ENCODE results near the gene SYT1.

The SYT1 gene

GRCh38 chr12:79300199-79300568 lies 435.6 kb downstream of the SYT1 start:
- no peak overlapping the region for H3K27ac ChIP-seq (ENCODE audit: extremely low read depth, low read depth, low read length)
- ChIA-PET POLR2A (no interaction called here), CTCF (no interaction called here)
- H3K4me3 ChIP-seq (ENCODE audit: low read depth, low read length), result no peak overlapping the region
- no peaks in the 10 kb centered on the region for H3K9me3 ChIP-seq (ENCODE audit: control insufficient read depth, insufficient read depth, low read depth, low read length)
- no peaks in the 10 kb centered on the region for H3K4me1 ChIP-seq (ENCODE audit: control insufficient read depth, insufficient read depth, low read length)
- peaks cover 0 to 2% of the 10 kb centered on the region in 2 experiments; a peak in 1 of 3 replicates for H3K36me3 ChIP-seq (ENCODE audit: control insufficient read depth in 2 of 2, insufficient read depth in 1 of 2, low read length in 2 of 2)
- TF ChIP-seq ZNF571 (tag by site-specific recombination; IDR thresholded peaks at IDR 0.05) (no peak), ZNF157 (tag by site-specific recombination; IDR thresholded peaks at IDR 0.05) (no peak), SCRT2 (tag by site-specific recombination; IDR thresholded peaks at IDR 0.05) (no peak), ZNF37A (tag by site-specific recombination; IDR thresholded peaks at IDR 0.05) (no peak), ZNF610 (tag by site-specific recombination; IDR thresholded peaks at IDR 0.05; ENCODE audit: borderline replicate concordance) (no peak), SETDB1 (IDR thresholded peaks at IDR 0.05; ENCODE audit: insufficient read length, low read length) (no peak), ZNF184 (tag by site-specific recombination; IDR thresholded peaks at IDR 0.05) (no peak), ZNF473 (tag by site-specific recombination; IDR thresholded peaks at IDR 0.05) (no peak), KLF16 (tag by site-specific recombination; IDR thresholded peaks at IDR 0.05) (no peak), ZBTB8A (tag by site-specific recombination; IDR thresholded peaks at IDR 0.05) (no peak)

DNA sequence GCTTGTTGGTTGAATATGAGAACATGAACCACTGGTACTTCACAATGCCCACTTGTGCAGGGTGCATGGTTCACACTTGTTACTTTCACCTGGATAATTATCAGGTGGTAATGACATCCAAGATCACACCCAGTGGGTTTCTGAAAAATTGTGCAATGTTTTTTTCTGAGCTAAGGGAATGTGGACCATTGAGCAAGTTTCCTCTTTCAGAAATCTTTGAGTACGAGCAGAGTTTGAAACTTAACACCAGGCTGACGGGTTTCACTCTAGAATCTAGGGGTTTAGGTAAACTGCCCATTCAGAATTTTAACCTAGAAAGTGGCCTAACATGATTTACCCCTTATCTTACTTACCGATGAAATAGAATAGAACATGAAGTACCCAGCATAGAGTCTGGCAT lies 436.6 kb downstream of the SYT1 start:
- no peak for TF ChIP-seq ZNF350 (tag by site-specific recombination; IDR thresholded peaks at IDR 0.05)
- TF ChIP-seq SCRT2 (tag by site-specific recombination; IDR thresholded peaks at IDR 0.05), result no peak
- no peak for TF ChIP-seq ZNF544 (tag by site-specific recombination; IDR thresholded peaks at IDR 0.05)
- no peak for TF ChIP-seq ZNF664 (tag by site-specific recombination; IDR thresholded peaks at IDR 0.05)
- TF ChIP-seq SETDB1 (IDR thresholded peaks at IDR 0.05; ENCODE audit: insufficient read length, low read length), result no peak
- TF ChIP-seq ZSCAN5A (tag by site-specific recombination; IDR thresholded peaks at IDR 0.05), result no peak
- no peak for TF ChIP-seq KLF8 (tag by site-specific recombination; IDR thresholded peaks at IDR 0.05)
- TF ChIP-seq ZXDB (tag by site-specific recombination; IDR thresholded peaks at IDR 0.05), result no peak
- no peak for TF ChIP-seq ZNF473 (tag by site-specific recombination; IDR thresholded peaks at IDR 0.05)
- ChIA-PET CTCF (no interaction called here), POLR2A (no interaction called here)
- peaks cover 0 to 2% of the 10 kb centered on the region in 2 experiments; a peak in 1 of 3 replicates for H3K36me3 ChIP-seq (ENCODE audit: control insufficient read depth in 2 of 2, insufficient read depth in 1 of 2, low read length in 2 of 2)
- H3K9me3 ChIP-seq (ENCODE audit: control insufficient read depth, insufficient read depth, low read depth, low read length), result no peaks in the 10 kb centered on the region
- no peak overlapping the region for H3K4me3 ChIP-seq (ENCODE audit: low read depth, low read length)
- no peaks in the 10 kb centered on the region for H3K4me1 ChIP-seq (ENCODE audit: control insufficient read depth, insufficient read depth, low read length)
- H3K27ac ChIP-seq (ENCODE audit: extremely low read depth, low read depth, low read length), result no peak overlapping the region

GRCh38 chr12:79302162-79302814 lies 437.7 kb downstream of the SYT1 start:
- Histone ChIP-seq H3K9me3 (ENCODE audit: control insufficient read depth, insufficient read depth, low read depth, low read length) (no peaks in the 10 kb centered on the region), H3K4me3 (ENCODE audit: low read depth, low read length) (no peak overlapping the region), H3K4me1 (ENCODE audit: control insufficient read depth, insufficient read depth, low read length) (no peaks in the 10 kb centered on the region), H3K36me3 (ENCODE audit: control insufficient read depth in 2 of 2, insufficient read depth in 1 of 2, low read length in 2 of 2) (no peaks in the 10 kb centered on the region), H3K27ac (ENCODE audit: extremely low read depth, low read depth, low read length) (no peak overlapping the region)
- POLR2A ChIA-PET, result no interaction called here
- CTCF ChIA-PET, result no interaction called here
- TF ChIP-seq ZSCAN18 (tag by site-specific recombination; IDR thresholded peaks at IDR 0.05) (no peak), KLF1 (tag by site-specific recombination; IDR thresholded peaks at IDR 0.05) (no peak), ZNF19 (tag by site-specific recombination; IDR thresholded peaks at IDR 0.05; ENCODE audit: low read depth) (no peak), ZNF2 (tag by site-specific recombination; IDR thresholded peaks at IDR 0.05) (no peak), ZSCAN5A (tag by site-specific recombination; IDR thresholded peaks at IDR 0.05) (no peak)
- TF ChIP-seq, protein P1, sequence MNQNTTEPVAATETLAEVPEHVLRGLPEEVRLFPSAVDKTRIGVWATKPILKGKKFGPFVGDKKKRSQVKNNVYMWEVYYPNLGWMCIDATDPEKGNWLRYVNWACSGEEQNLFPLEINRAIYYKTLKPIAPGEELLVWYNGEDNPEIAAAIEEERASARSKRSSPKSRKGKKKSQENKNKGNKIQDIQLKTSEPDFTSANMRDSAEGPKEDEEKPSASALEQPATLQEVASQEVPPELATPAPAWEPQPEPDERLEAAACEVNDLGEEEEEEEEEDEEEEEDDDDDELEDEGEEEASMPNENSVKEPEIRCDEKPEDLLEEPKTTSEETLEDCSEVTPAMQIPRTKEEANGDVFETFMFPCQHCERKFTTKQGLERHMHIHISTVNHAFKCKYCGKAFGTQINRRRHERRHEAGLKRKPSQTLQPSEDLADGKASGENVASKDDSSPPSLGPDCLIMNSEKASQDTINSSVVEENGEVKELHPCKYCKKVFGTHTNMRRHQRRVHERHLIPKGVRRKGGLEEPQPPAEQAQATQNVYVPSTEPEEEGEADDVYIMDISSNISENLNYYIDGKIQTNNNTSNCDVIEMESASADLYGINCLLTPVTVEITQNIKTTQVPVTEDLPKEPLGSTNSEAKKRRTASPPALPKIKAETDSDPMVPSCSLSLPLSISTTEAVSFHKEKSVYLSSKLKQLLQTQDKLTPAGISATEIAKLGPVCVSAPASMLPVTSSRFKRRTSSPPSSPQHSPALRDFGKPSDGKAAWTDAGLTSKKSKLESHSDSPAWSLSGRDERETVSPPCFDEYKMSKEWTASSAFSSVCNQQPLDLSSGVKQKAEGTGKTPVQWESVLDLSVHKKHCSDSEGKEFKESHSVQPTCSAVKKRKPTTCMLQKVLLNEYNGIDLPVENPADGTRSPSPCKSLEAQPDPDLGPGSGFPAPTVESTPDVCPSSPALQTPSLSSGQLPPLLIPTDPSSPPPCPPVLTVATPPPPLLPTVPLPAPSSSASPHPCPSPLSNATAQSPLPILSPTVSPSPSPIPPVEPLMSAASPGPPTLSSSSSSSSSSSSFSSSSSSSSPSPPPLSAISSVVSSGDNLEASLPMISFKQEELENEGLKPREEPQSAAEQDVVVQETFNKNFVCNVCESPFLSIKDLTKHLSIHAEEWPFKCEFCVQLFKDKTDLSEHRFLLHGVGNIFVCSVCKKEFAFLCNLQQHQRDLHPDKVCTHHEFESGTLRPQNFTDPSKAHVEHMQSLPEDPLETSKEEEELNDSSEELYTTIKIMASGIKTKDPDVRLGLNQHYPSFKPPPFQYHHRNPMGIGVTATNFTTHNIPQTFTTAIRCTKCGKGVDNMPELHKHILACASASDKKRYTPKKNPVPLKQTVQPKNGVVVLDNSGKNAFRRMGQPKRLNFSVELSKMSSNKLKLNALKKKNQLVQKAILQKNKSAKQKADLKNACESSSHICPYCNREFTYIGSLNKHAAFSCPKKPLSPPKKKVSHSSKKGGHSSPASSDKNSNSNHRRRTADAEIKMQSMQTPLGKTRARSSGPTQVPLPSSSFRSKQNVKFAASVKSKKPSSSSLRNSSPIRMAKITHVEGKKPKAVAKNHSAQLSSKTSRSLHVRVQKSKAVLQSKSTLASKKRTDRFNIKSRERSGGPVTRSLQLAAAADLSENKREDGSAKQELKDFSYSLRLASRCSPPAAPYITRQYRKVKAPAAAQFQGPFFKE (tag by site-specific recombination; IDR thresholded peaks at IDR 0.05; ENCODE audit: borderline replicate concordance), result no peak

All from HEK293 (cell line).